ENCODE measurements around the gene PYGO2.
"Not testable (repeated sequence)": the region's sequence is repeated elsewhere in the genome, so short reads cannot be mapped to it uniquely, and the experiment has no call there.

Gene PYGO2

DNA sequence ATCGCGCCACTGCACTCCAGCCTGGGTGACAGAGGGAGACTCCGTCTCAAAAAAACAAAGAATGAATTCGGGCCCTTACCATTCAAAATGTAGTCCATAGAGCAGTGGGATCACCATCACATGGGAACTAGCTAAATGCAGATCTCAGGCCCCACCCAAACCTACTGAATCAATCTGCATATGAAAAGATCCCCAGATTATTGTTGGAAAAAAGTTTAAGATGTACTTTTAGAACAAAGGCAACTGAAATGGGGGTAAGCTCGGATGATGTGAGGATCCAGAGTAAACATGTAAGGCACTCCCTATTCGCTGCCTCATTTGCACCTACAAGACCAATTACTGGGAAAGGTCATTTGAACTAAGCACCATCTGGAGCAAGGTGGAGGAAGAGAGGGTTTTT, 20.8 kb upstream of the PYGO2 start:
- DNase-seq (ENCODE audit: low read depth in 2 of 2) = no peak

- no peak for DNase-seq (ENCODE audit: low read depth in 2 of 2)
These were observed 16.8 kb upstream of the PYGO2 start for GRCh38 chr1:154978360-154978759.

DNA sequence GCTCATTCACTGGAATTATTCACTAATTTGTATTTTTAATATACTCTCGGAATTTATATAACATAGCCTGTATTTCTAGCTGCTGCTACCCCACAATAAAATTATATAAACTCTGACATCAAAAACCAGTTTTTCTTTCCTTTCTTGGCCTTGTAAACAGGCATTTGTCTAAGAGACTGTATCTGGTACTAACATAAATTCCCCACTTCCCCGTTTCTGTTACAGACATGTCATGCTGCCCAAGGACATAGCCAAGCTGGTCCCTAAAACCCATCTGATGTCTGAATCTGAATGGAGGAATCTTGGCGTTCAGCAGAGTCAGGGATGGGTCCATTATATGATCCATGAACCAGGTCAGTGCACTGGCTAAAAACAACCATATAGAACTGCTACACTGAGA, 16.2 kb upstream of the PYGO2 start:
- DNase-seq (ENCODE audit: low read depth in 2 of 2) = not testable (repeated sequence)

DNA sequence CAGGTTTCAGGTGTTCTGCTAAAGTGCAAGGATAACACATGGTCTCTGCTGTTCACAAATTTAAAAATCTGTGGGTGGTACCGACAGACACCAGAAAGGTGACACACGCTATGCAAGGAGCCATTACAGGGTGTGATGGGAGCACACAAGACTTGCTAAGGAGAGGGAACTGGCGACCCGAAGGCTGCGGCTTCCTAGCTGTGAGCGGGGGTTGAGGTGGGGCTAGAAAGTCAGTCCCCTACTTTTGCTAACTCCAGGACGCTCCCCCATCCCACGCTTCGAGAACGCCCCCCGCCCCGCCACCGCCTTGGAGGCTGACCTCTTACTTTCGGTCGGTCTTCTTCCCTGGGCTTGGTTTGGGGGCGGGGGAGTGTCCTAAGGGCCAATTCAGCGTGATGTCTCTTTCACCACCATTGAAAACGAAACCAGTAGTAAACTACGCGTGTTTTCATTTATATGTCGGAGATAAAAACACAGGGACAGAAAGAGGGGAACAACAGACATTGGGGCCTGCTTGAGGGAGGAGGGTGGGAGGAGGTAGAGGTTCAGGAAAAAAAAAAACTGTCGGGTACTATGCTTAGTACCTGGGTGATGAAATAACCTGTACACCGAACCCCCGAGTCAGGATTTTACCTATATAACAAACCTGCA, 14.0 kb upstream of the PYGO2 start:
- DNase-seq (ENCODE audit: low read depth in 2 of 2) = no peak

- peak; percentile 88 to 89 for DNase-seq (ENCODE audit: low read depth in 2 of 2)
These were observed 13.3 kb upstream of the PYGO2 start for GRCh38 chr1:154974808-154975408.

DNA sequence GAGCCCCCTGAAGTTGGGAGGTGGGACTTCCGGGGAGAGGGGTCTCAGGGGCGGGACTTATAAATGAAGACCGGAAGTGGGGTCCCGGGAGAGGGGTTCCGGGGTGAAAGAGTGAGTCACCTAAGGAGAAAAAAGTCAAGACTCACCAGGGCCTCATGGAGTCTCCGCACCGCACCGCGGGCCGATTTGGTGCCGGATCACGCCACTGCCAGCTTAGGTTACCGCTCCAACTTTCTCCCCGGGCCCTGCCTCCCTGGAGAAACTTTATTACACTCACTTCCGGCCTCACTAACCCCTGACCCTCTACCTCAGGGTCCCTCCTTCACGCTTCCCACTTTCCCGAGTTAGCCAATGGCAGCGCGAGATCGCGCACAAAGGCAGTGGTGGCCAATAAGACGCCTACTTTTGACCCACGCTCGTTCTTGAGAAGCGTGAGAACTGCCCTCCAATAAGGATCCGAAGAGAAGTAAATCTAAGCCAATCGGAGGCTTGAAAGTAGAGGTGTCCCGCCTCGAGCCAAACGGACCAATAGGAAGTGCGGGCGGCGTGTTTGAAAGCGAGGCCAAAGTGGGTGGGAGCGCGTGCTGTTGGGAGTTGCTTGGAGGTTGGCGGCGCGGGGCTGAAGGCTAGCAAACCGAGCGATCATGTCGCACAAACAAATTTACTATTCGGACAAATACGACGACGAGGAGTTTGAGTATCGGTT, 12.7 kb upstream of the PYGO2 start, which contains the start of gene CKS1B:
Gene CKS1B (plus strand): TSS at position 580 of the 706 bp plus-strand sequence. CDS start 65 bp downstream, at position 645.
- peak; percentile 100 for DNase-seq (ENCODE audit: low read depth in 2 of 2)

DNA sequence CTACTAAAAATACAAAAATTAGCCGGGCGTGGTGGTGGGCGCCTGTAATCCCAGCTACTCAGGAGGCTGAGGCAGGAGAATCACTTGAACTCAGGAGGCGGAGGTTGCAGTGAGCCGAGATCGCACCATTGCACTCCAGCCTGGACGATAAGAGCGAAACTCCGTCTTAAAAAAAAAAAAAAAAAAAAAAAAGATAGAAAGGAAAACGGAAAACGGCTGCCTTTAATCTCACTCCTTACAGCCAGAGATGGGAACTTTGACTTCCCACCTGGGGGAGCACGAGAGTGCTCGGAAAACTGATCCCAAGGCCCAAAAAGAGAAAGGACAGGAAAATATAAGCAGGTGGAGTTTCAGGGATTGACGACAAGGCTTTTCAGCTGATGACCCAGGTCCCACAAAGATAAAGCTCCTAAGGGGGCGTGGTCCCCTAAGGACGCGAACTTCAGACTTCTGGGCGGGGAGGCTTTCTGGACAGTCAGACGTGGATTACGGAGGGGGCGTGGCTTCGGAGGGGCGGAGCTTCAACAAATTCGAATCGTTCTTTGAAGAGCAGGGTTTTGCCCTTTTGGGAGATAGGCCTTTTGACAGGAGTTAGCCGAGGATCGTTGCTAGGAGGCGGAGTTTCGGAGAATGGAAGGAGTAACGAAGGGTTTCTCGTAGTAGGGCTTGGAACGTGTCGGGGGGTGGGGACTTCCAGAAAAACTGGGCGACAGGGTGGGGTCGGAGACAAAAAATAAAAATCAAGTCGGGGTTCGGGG, 11.9 kb upstream of the PYGO2 start:
- DNase-seq (ENCODE audit: low read depth in 2 of 2) = peak; percentile 87

DNA sequence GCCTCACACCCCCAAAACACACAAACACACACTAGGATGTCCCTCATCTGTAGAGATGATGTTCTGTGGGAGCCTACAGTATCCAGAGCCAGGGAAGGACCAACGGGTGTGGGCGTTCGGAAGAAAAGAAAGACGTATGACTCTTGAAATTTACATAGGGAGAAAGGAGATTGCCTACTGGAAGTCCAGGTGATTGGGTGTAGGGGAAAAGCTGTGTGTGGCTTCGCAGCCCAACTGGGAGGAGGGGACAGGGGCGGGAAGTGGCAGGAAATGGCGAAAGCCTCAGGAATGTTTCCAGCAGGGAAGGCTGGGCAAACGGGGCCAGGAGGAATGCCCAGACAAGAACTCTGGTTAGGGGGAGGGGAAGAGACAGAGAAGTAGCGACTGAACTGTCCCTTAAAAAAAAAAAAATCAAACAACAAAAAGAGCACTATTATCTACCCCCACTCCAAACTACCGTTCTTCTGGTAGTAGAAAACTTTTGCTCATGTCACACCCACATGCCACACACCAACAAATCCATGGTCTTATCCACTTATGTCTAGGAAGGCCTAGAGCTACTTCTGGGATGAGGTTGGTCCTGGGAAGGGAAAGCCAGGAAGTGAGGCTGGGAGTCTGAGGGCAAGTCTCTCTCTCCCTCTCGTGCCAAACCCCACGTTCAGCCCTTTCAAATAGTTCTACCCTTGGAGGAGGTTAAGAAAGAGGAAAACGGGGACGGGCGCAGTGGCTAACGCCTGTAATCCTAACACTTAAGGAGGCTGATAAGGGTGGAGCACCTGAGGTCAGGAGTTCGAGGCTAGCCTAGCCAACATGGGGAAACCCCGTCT, 11.1 kb upstream of the PYGO2 start:
- DNase-seq (ENCODE audit: low read depth in 2 of 2) = peak; percentile 87

GRCh38 chr1:154972213-154972516, 10.6 kb upstream of the PYGO2 start:
- DNase-seq (ENCODE audit: low read depth in 2 of 2) = no peak

DNA sequence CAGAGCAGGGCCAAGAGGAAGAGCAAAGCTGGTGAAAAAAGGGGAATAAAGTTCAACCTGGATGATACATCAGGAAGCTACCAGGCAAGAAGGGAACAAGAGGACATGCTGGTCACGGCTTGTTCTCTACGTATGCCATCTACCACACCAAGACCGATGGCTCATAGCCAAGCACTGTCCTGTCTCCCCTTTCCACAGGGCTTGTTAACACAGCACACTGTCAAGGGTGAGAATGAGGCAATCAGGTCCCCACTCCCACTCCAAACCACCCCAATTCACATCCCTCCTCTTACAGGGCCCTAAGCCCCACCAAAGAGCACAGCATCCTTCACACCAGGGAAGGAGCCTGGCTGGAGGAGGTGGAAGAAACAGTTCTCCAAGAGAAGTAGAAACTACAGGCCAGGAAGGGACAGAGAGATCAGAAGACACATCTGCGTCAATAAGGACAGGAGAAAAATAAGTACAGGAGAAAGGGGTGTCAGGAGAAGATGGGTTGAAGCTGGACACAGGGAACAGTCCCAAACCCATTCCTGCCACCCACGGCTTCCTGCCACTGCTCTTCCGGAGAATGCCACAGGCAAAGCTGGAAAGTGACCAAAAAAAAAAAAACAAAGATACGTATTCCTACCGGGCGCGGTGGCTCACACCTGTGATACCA, 9.9 kb upstream of the PYGO2 start:
- no peak for DNase-seq (ENCODE audit: low read depth in 2 of 2)

- peak; percentile 80 to 84 for DNase-seq (ENCODE audit: low read depth in 2 of 2)
These were observed 9.2 kb upstream of the PYGO2 start, which contains the start of gene SHC1 for GRCh38 chr1:154970631-154971340. TSS of gene SHC1 (minus strand) at chr1:154970747. CDS start at chr1:154970526, 221 bp downstream.

DNA sequence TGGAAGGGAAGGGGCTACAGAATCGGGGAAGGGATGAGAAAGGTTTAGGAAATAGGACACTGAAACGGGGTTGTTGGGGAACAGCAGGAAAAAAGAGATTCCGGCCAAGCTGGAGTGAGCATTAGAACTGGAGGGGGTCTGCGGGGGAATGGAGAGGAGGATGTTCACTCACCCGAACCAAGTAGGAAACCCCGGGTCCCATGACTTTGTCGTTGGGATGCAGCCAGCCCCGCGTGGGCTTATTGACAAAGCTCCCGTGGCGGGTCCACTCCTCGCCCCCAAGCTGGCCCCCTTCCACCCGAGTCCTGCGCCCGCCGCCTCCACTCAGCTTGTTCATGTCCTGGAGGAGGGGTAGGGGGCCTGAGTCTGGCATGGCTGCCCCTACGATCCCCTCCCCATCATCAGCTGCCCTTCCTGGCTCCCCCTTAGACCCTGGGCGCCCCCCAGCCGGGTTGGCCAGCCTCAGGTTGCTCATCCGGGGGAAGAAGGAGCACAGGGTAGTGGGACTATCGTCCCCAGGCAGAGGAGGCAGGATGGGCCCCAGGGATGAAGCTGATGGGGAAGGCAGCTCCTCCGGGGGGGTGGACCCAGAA, 8.4 kb upstream of the PYGO2 start:
- no peak for DNase-seq (ENCODE audit: low read depth in 2 of 2)

GRCh38 chr1:154969246-154969645, 7.7 kb upstream of the PYGO2 start:
- no peak for DNase-seq (ENCODE audit: low read depth in 2 of 2)

GRCh38 chr1:154968731-154969130, 7.1 kb upstream of the PYGO2 start:
- DNase-seq (ENCODE audit: low read depth in 2 of 2) = no peak

DNA sequence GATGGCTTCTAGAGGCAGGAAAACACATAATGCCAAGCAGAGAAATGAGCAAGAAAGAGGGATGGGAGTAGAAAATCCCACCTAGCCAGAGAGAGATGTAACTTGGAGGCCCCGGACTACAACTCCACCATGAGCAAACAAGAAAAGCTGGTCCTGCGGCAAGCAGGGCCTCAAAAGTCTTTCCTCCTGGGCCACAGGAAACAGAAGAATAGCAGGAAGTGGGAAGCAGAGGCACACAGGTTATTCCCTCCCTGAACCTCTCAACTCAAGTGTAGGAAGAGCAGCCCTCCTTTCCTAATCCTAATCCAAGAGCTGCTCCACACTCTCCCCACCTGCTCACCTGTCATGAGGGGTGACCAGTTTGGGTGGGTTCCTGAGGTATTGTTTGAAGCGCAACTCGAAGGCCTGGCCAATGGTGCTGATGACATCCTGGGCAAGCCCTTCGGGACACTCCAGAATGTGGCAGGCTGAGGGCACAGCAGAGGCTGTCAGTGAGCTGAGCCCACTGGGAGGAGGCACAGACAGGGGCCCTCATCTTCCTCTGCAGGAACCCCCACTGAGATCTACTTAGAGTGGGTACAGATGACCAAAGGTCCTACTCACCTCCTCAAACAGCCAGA, 5.9 kb upstream of the PYGO2 start:
- DNase-seq (ENCODE audit: low read depth in 2 of 2) = no peak

DNA sequence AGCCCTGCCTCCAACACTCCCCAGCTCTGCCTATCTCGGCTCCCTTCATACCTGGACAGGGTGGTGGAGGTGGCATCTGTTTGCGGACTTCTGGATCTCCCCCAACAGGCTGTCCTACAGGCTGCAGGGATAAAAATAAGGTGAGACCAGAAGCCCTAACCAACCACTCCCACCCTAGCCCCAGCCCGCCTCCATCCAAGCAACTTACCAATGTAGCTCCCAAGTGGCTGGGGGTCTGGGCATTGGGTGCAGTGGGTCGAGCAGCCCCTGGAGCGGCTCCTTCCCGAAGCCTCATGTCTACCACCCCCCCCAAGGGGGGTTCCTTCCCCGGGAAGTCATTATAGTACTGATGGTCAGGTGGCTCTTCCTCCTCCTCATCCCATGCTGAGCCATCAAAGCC, 4.5 kb upstream of the PYGO2 start:
- DNase-seq (ENCODE audit: low read depth in 2 of 2) = no peak

DNA sequence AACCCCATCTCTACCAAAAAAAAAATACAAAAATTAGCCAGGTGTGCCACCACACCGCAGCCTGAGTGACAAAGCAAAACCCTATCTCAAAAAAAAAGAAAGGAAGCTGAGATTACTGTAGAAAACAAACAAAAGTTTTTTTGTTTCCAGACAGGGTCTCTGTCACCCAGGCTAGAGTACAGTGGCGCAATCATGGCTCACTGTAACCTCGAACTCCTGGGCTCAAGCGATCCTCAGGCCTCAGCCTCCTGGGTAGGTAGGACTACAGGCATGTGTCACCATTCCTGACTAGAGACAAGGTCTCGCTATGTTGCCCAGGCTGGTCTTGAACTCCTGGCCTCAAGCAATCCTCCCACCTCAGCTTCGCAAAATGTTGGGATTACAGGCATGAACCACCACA, 2.8 kb upstream of the PYGO2 start:
- DNase-seq (ENCODE audit: low read depth in 2 of 2) = no peak

- DNase-seq (ENCODE audit: low read depth in 2 of 2) = no peak
These were observed 2.1 kb upstream of the PYGO2 start for GRCh38 chr1:154963643-154964042.

GRCh38 chr1:154962795-154963330, 1.3 kb upstream of the PYGO2 start:
- DNase-seq (ENCODE audit: low read depth in 2 of 2) = no peak

Measured in fibroblast of skin of left biceps (primary cell).